HFFc6 (cell line): ENCODE data around the gene ECPAS. TPM values are rescaled to one million over a fixed set of nuclear protein-coding genes. Genes with fewer than 3 reads are reported as not detected.
"Not testable (repeated sequence)": the region's sequence is repeated elsewhere in the genome, so short reads cannot be mapped to it uniquely, and the experiment has no call there.

Source experiments
- DNase-seq: peaks from one replicate; pipeline ENCODE4 v3.0.0-alpha.2; 2018
- H3K27ac Mint-ChIP-seq: 2 replicates; pipeline ENCODE4 v1.8.0; 2020; ENCODE audit warnings: mild to moderate bottlenecking, mixed read lengths
- H3K27me3 Mint-ChIP-seq: 2 replicates; pipeline ENCODE4 v1.8.0; 2021; ENCODE audit warnings: mild to moderate bottlenecking, moderate library complexity, mixed read lengths; ENCODE audit not compliant: insufficient read depth
- H3K36me3 Mint-ChIP-seq: 2 replicates; pipeline ENCODE4 v1.8.0; 2021; ENCODE audit warnings: low read depth, mixed read lengths
- H3K4me1 Mint-ChIP-seq: 2 replicates; pipeline ENCODE4 v1.8.0; 2020; ENCODE audit warnings: low read depth, mixed read lengths
- H3K4me3 Mint-ChIP-seq: 2 replicates; pipeline ENCODE4 v1.8.0; 2020; ENCODE audit warnings: mild to moderate bottlenecking, moderate library complexity, mixed read lengths
- H3K9me3 Mint-ChIP-seq: 2 replicates; pipeline ENCODE4 v1.8.0; 2020; ENCODE audit warnings: mild to moderate bottlenecking, mixed read lengths
- total RNA-seq, 6 experiments: library from RNA; stranded (reverse); fragmentation: NEBNext Ultra II Directional; extraction: Animal tissue kit (Norgen Biotek cat#: 25700); gene quantifications; 2 replicates in 1 of 6; 3 replicates in 5 of 6; pipeline ENCODE4 v1.2.3, GENCODE V29; 2021
- TF ChIP-seq, protein P1 (sequence below): fragments of 200-600 bp; sonication (generic); IDR thresholded peaks from 2 replicates; pipeline ENCODE4 v1.5.0; 2021; ENCODE audit warnings: antibody characterized with exemption, mild to moderate bottlenecking

Gene ECPAS
- total RNA-seq, 6 experiments from 2014 or later, result 69.8 to 87.7 (median 77.6) TPM

DNA sequence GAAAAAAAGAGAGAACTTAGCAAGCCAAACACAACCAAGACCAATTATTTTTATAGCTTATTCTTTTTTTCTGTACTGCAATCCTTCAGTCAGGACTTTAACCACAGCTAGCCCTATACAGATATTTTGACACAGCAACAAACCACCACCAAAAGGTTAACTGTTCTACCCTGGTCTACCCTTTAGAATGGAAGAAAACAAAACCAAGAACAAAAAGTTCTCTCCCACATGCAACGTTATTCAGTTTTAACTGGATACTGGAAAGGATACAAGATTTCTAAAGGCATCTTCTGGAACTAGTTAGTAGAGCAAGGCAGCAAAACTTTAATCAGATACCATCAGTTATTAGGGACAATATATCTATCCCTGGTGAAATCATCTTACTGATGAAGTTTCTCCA lies 32.6 kb downstream of the ECPAS start:
- Mint-ChIP-seq H3K9me3 (no peaks in the 10 kb centered on the region), H3K4me3 (no peak overlapping the region), H3K36me3 (peaks cover 20% of the 10 kb centered on the region), H3K27me3 (no peaks in the 10 kb centered on the region), H3K4me1 (peaks cover 39% of the 10 kb centered on the region), H3K27ac (no peak overlapping the region)
- TF ChIP-seq, protein P1, sequence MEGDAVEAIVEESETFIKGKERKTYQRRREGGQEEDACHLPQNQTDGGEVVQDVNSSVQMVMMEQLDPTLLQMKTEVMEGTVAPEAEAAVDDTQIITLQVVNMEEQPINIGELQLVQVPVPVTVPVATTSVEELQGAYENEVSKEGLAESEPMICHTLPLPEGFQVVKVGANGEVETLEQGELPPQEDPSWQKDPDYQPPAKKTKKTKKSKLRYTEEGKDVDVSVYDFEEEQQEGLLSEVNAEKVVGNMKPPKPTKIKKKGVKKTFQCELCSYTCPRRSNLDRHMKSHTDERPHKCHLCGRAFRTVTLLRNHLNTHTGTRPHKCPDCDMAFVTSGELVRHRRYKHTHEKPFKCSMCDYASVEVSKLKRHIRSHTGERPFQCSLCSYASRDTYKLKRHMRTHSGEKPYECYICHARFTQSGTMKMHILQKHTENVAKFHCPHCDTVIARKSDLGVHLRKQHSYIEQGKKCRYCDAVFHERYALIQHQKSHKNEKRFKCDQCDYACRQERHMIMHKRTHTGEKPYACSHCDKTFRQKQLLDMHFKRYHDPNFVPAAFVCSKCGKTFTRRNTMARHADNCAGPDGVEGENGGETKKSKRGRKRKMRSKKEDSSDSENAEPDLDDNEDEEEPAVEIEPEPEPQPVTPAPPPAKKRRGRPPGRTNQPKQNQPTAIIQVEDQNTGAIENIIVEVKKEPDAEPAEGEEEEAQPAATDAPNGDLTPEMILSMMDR, result no peak
- DNase-seq, result no peak

DNA sequence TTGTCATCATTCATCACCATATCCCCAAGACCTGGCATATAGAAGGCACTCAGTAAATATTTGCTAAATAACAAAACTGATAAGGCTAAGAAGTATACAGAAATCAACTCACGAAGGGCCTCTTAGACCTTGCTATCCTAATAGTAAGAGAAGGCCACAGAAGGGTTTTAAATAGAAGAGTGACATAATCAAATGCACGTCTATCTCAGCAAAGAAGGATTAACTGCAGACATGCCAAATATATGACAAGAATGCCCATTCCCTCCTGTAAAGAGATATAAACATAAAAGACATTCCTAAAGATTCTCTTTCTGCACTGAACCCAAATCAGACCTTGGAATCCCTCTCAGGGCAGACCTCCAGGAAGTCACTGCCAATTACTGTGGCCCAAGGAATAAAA lies 34.1 kb downstream of the ECPAS start:
- DNase-seq, result no peak
- no peak overlapping the region for H3K4me3 Mint-ChIP-seq
- H3K27me3 Mint-ChIP-seq, result no peaks in the 10 kb centered on the region
- no peaks in the 10 kb centered on the region for H3K9me3 Mint-ChIP-seq
- H3K27ac Mint-ChIP-seq, result no peak overlapping the region
- TF ChIP-seq, protein P1, result no peak
- peaks cover 30% of the 10 kb centered on the region for H3K4me1 Mint-ChIP-seq
- H3K36me3 Mint-ChIP-seq, result peaks cover 30% of the 10 kb centered on the region

DNA sequence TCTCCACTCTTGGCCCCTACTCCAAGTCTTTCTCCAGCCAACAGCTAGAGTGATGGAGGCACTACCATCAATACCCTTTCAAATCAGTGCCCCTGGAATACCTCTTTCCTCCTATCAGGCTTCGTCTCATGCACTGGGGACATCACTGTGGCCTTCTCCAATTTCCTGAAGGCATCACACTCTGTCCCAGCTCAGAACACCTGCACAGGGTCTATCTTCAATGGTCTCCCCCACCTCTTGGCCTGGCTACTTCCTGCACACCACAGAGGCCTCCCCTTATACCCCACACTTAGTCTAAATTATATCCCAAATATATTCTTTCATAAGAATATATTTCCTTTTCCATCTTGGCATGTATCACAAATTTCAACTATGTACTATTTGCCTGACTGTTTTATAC lies 34.5 kb downstream of the ECPAS start:
- peaks cover 31% of the 10 kb centered on the region for H3K36me3 Mint-ChIP-seq
- peaks cover 30% of the 10 kb centered on the region for H3K4me1 Mint-ChIP-seq
- H3K27me3 Mint-ChIP-seq, result no peaks in the 10 kb centered on the region
- no peak overlapping the region for H3K27ac Mint-ChIP-seq
- DNase-seq, result no peak
- H3K4me3 Mint-ChIP-seq, result no peak overlapping the region
- TF ChIP-seq, protein P1, result no peak
- H3K9me3 Mint-ChIP-seq, result no peaks in the 10 kb centered on the region

DNA sequence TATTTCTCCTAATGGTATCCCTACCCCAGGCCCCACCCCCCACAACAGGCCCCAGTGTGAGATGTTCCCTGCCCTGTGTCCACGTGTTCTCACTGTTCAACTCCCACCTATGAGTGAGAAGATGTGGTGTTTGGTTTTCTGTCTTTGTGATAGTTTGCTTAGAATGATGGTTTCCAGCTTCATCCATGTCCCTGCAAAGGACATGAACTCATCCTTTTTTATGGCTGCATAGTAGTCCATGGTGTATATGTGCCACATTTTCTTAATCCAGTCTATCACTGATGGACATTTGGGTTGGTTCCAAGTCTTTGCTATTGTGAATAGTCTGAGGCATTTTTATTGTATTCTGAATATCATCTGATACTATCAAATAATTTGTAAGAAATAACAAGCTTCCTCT lies 38.4 kb downstream of the ECPAS start:
- H3K4me3 Mint-ChIP-seq, DNase-seq, H3K27ac Mint-ChIP-seq, H3K27me3 Mint-ChIP-seq, H3K9me3 Mint-ChIP-seq: not testable (repeated sequence)
- H3K36me3 Mint-ChIP-seq, result peaks cover 46% of the 10 kb centered on the region
- H3K4me1 Mint-ChIP-seq, result peaks cover 11% of the 10 kb centered on the region

DNA sequence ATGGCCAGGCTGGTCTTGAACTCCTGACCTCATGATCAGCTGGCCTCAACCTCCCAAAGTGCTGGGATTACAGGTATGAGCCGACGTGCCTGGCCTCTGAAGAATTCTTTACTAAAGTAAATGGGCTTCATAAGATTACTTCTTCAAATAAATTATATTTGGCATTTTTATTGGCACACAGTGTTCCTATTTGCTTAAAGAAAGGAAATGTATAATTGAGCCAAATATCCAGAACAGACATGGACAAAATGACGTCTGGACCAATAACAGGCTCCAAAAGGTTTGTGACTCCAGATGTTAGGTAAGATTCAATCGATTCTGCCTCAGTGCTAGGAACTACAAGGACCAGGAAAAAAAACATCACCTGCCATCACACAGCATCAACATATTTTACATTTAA lies 40.7 kb downstream of the ECPAS start:
- peaks cover 53% of the 10 kb centered on the region for H3K36me3 Mint-ChIP-seq
- no peak overlapping the region for H3K27ac Mint-ChIP-seq
- no peak overlapping the region for H3K4me3 Mint-ChIP-seq
- H3K4me1 Mint-ChIP-seq, result no peaks in the 10 kb centered on the region
- H3K9me3 Mint-ChIP-seq, result no peaks in the 10 kb centered on the region
- no peaks in the 10 kb centered on the region for H3K27me3 Mint-ChIP-seq
- TF ChIP-seq, protein P1, result no peak
- no peak for DNase-seq

DNA sequence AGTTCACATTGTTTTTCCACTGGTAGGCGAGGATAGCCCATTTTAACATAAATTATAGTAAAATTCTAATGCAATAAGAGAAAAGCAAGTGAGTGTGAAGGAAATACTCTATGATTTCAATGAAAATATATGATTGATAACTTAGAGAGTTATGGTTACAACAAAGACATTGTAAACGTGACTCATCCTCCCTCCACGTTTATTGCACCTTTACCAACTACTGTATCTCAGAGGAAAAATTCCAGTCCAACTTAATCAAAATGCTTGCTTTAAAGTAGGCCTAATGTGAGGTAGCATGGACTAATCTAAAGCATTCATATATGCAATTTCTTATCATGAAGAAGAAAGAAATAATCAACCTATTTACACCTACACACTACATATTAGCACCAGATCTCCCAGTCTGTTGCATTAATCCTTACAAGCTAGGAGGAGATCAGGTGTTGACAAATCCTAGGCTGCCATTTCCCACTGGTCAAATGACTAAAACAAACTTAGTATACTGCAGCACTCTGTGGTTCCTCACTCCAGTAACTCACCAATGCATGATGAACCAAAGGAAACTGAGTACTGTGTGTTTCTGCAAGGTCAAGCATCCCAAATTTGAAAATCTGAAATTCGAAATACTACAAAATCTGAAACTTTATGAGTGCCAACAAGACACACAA lies 41.7 kb downstream of the ECPAS start:
- Mint-ChIP-seq H3K4me3 (no peak overlapping the region), H3K27ac (no peak overlapping the region), H3K4me1 (no peaks in the 10 kb centered on the region), H3K9me3 (no peaks in the 10 kb centered on the region), H3K27me3 (no peaks in the 10 kb centered on the region), H3K36me3 (peaks cover 57% of the 10 kb centered on the region)
- TF ChIP-seq, protein P1, result no peak
- no peak for DNase-seq
